CD4-positive, alpha-beta T cell (primary cell): ENCODE data around the gene IL1RN. TPM values are rescaled to one million over a fixed set of nuclear protein-coding genes. Genes with fewer than 3 reads are reported as not detected.

ENCODE experiments used
- ATAC-seq: fragments of 200-7000 bp; cut with Tn5 transposase; one replicate; pipeline ENCODE4 v1.10.0; 2022; ENCODE audit warnings: mild to moderate bottlenecking; ENCODE audit not compliant: poor library complexity
- CTCF ChIA-PET: fragments of 350-600 bp; sonication (Branson Sonifier 250); formaldehyde crosslinking; loops from one replicate; lab custom pipeline; 2021; ENCODE audit warnings: antibody characterized with exemption, inconsistent platforms; lab: Charles Lee
- POLR2A ChIA-PET: fragments of 350-600 bp; sonication (Branson Sonifier 250); formaldehyde crosslinking; loops from one replicate; lab custom pipeline; 2021; ENCODE audit warnings: antibody characterized with exemption, inconsistent platforms; lab: Charles Lee
- DNase-seq, 14 experiments: peaks; one replicate each; pipeline ENCODE4 v3.0.0-alpha.2; 2013 to 2020; ENCODE audit warnings: mixed read lengths in 2 of 14
- H3K27ac ChIP-seq, 2 donors: one replicate each; pipeline versions ENCODE4 v1.5.1 to v1.7.0; 2013; ENCODE audit warnings: low read length in 2 of 2, low read depth in 1 of 2, mild to moderate bottlenecking in 1 of 2
- H3K27me3 ChIP-seq, 2 experiments: 1 replicate in 1 of 2; 2 replicates in 1 of 2; pipeline versions ENCODE4 v1.6.1 to v1.7.0; 2013; ENCODE audit warnings: low read length in 2 of 2, control low read depth in 1 of 2, mild to moderate bottlenecking in 1 of 2, moderate library complexity in 1 of 2; ENCODE audit not compliant: insufficient read depth in 2 of 2, control insufficient read depth in 1 of 2
- H3K36me3 ChIP-seq: one replicate; pipeline ENCODE4 v1.6.1; 2013; ENCODE audit warnings: low read length, control low read depth; ENCODE audit not compliant: insufficient read depth
- H3K4me1 ChIP-seq: one replicate; pipeline ENCODE4 v1.6.1; 2013; ENCODE audit warnings: low read length, control low read depth; ENCODE audit not compliant: insufficient read depth
- H3K4me3 ChIP-seq: one replicate; pipeline ENCODE4 v1.5.1; 2013; ENCODE audit warnings: mild to moderate bottlenecking, low read length, moderate library complexity
- H3K9me3 ChIP-seq, 2 experiments: 1 replicate in 1 of 2; 2 replicates in 1 of 2; pipeline versions ENCODE4 v1.6.1 to v1.7.0; 2013; ENCODE audit warnings: low read length in 2 of 2, mild to moderate bottlenecking in 2 of 2, control low read depth in 1 of 2, moderate library complexity in 1 of 2; ENCODE audit not compliant: control insufficient read depth in 1 of 2, insufficient read depth in 1 of 2
- H3K27ac Mint-ChIP-seq: one replicate; pipeline ENCODE4 v1.8.0; 2020; ENCODE audit warnings: mixed read lengths
- H3K27me3 Mint-ChIP-seq: one replicate; pipeline ENCODE4 v1.8.0; 2021; ENCODE audit warnings: mixed read lengths
- H3K36me3 Mint-ChIP-seq: one replicate; pipeline ENCODE4 v1.8.0; 2021; ENCODE audit warnings: low read depth, mixed read lengths
- H3K4me1 Mint-ChIP-seq: one replicate; pipeline ENCODE4 v1.8.0; 2021; ENCODE audit warnings: low read depth, mixed read lengths
- H3K4me3 Mint-ChIP-seq: one replicate; pipeline ENCODE4 v1.8.0; 2020; ENCODE audit warnings: mild to moderate bottlenecking, mixed read lengths
- H3K9me3 Mint-ChIP-seq: one replicate; pipeline ENCODE4 v1.8.0; 2020; ENCODE audit warnings: mixed read lengths
- intact Hi-C, 2 experiments: fragments of 100-400 bp; cut with DNase I in 1 of 2; cut with micrococcal nuclease in 1 of 2; formaldehyde crosslinking; loops; one replicate each; pipeline versions ENCODE4 v1.15.1 to v1.9.0; 2023 to 2025; cut with DNase I, micrococcal nuclease
- total RNA-seq, 174 experiments: library from RNA in 2 of 174; stranded (reverse) in 2 of 174; gene quantifications; one replicate each; pipeline ENCODE4 v1.2.3 and lab custom pipeline; 2021 to 2026
- TF ChIP-seq, protein P1 (sequence below): fragments of 200-600 bp; IDR thresholded peaks from one replicate; pipeline ENCODE4 v1.8.0; 2022; ENCODE audit warnings: antibody characterized with exemption, mild to moderate bottlenecking

The IL1RN gene
- total RNA-seq, 2 experiments from 2014 or later = 0.31 to 0.58 TPM

DNA sequence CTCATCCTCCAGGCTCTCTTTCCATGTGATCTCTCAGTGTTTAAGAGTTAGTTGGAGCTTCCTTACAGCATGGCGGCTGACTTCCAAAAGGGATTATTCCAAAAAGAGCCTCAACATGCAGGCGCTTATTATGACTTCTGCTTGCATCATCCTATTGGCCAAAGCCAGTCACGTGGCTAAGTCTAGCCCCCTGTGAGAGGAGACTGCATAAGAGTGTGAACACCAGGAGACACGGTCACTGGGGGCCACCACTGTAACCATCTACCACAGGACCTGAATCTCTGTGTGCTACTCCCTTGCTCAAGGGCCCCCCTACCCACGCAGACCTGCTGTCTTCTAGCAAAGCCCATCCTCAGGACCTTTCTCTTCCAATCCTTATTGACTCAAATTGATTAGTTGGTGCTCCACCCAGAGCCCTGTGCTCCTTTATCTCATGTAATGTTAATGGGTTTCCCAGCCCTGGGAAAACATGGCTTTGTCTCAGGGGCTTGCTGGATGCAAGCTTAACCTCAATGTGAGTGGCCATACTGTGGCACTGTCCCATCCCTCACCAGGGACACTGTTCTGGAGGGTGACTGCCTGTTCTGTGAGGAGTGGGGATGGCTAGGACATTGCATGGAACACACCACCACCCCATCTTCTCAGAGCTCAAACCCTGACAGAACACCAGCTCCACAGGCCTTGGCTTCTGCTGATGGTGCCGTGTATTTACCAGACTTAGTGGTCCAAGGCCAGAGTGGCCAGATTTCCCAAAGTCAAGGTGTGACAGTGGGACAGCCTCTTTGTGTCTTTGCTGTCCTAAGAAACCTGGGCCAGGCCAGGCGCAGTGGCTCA is 4.2 kb downstream of the IL1RN start:
- CTCF ChIA-PET = no interaction called here
- Mint-ChIP-seq H3K4me1 (peaks cover 6% of the 10 kb centered on the region), H3K36me3 (no peaks in the 10 kb centered on the region), H3K9me3 (no peaks in the 10 kb centered on the region), H3K4me3 (no peak overlapping the region), H3K27ac (no peak overlapping the region), H3K27me3 (no peaks in the 10 kb centered on the region)
- Histone ChIP-seq H3K36me3 (no peaks in the 10 kb centered on the region), H3K9me3 (no peaks in the 10 kb centered on the region), H3K4me3 (no peak overlapping the region), H3K4me1 (no peaks in the 10 kb centered on the region), H3K27me3 (no peaks in the 10 kb centered on the region), H3K27ac (no peak overlapping the region)
- no peak for DNase-seq
- POLR2A ChIA-PET = no interaction called here
- no peak for ATAC-seq
- intact Hi-C loops = loop anchor here in 1 of 2 experiments (10.0 kb wide), 1 partner anchor 147 kb away; no protein-coding TSS in a partner anchor
- TF ChIP-seq, protein P1, sequence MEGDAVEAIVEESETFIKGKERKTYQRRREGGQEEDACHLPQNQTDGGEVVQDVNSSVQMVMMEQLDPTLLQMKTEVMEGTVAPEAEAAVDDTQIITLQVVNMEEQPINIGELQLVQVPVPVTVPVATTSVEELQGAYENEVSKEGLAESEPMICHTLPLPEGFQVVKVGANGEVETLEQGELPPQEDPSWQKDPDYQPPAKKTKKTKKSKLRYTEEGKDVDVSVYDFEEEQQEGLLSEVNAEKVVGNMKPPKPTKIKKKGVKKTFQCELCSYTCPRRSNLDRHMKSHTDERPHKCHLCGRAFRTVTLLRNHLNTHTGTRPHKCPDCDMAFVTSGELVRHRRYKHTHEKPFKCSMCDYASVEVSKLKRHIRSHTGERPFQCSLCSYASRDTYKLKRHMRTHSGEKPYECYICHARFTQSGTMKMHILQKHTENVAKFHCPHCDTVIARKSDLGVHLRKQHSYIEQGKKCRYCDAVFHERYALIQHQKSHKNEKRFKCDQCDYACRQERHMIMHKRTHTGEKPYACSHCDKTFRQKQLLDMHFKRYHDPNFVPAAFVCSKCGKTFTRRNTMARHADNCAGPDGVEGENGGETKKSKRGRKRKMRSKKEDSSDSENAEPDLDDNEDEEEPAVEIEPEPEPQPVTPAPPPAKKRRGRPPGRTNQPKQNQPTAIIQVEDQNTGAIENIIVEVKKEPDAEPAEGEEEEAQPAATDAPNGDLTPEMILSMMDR = no peak

DNA sequence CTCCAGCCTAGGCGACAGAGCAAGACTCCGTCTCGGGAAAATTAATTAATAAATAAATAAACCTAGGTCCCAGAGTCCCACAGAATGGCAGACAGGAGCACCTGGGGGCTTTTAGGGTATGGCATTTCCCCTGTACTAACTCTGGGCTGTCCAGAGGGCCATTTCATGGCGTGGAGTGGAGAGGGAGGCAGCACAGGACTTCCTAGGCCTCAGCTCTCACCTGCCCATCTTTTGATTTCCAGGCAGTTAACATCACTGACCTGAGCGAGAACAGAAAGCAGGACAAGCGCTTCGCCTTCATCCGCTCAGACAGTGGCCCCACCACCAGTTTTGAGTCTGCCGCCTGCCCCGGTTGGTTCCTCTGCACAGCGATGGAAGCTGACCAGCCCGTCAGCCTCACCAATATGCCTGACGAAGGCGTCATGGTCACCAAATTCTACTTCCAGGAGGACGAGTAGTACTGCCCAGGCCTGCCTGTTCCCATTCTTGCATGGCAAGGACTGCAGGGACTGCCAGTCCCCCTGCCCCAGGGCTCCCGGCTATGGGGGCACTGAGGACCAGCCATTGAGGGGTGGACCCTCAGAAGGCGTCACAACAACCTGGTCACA is 5.1 kb downstream of the IL1RN start:
- intact Hi-C loops = loop anchor here in 1 of 2 experiments (10.0 kb wide), 1 partner anchor 148 kb away; no protein-coding TSS in a partner anchor
- H3K4me1 Mint-ChIP-seq = peaks cover 11% of the 10 kb centered on the region
- no peak overlapping the region for H3K27ac Mint-ChIP-seq
- ATAC-seq (no peak), DNase-seq (no peak)
- TF ChIP-seq, protein P1 = no peak
- Histone ChIP-seq H3K4me3 (no peak overlapping the region), H3K27ac (no peak overlapping the region), H3K36me3 (no peaks in the 10 kb centered on the region), H3K4me1 (no peaks in the 10 kb centered on the region), H3K27me3 (no peaks in the 10 kb centered on the region), H3K9me3 (no peaks in the 10 kb centered on the region)
- H3K9me3 Mint-ChIP-seq = no peaks in the 10 kb centered on the region
- no peak overlapping the region for H3K4me3 Mint-ChIP-seq
- ChIA-PET CTCF (interaction anchor here (2.6 kb wide), 1 partner anchor 257 kb away, joined by 8 read pairs; no protein-coding TSS in a partner anchor), POLR2A (interaction anchor here (1.2 kb wide), 1 partner anchor 66 kb away, joined by 3 read pairs; no protein-coding TSS in a partner anchor)
- H3K27me3 Mint-ChIP-seq = no peaks in the 10 kb centered on the region
- H3K36me3 Mint-ChIP-seq = no peaks in the 10 kb centered on the region

DNA sequence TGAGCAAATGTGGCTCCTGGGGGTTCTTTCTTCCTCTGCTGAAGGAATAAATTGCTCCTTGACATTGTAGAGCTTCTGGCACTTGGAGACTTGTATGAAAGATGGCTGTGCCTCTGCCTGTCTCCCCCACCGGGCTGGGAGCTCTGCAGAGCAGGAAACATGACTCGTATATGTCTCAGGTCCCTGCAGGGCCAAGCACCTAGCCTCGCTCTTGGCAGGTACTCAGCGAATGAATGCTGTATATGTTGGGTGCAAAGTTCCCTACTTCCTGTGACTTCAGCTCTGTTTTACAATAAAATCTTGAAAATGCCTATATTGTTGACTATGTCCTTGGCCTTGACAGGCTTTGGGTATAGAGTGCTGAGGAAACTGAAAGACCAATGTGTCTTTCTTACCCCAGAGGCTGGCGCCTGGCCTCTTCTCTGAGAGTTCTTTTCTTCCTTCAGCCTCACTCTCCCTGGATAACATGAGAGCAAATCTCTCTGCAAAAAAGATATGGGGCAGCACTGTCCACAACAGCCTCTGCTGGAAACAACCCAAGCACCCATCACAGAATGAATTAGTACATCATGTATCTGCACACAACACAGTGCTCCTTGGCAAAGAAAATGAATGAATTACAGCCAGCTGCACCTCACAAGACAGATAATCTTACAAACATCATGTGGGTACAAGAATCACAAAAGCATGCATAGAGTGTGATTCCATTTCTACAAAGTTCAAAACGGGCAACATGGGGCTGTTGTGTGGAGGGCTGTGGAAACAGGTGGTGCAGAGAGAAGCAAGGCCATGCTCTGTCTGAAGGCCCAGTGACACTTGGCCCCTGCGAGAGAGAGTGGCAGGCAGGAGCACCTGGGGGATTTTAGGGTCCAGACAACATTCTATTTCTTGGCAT is 6.6 kb downstream of the IL1RN start:
- Mint-ChIP-seq H3K4me1 (peaks cover 23% of the 10 kb centered on the region), H3K27me3 (no peaks in the 10 kb centered on the region), H3K9me3 (no peaks in the 10 kb centered on the region), H3K27ac (no peak overlapping the region), H3K4me3 (no peak overlapping the region), H3K36me3 (no peaks in the 10 kb centered on the region)
- no peaks in the 10 kb centered on the region for H3K36me3 ChIP-seq
- ChIA-PET POLR2A (interaction anchor here (1.2 kb wide), 1 partner anchor 65 kb away, joined by 3 read pairs; no protein-coding TSS in a partner anchor), CTCF (interaction anchor here (1.3 to 2.6 kb wide), 2 partner anchors 70 to 256 kb away, joined by 3 to 8 read pairs; no protein-coding TSS in a partner anchor)
- H3K4me1 ChIP-seq = peaks cover 7% of the 10 kb centered on the region
- no peak overlapping the region for H3K4me3 ChIP-seq
- H3K27me3 ChIP-seq = no peaks in the 10 kb centered on the region
- intact Hi-C loops = loop anchor here in 1 of 2 experiments (10.0 kb wide), 1 partner anchor 149 kb away; no protein-coding TSS in a partner anchor
- DNase-seq (peak in 1 of 14 experiments; percentile 26), ATAC-seq (no peak)
- H3K27ac ChIP-seq = no peak overlapping the region
- TF ChIP-seq, protein P1 = no peak
- no peaks in the 10 kb centered on the region for H3K9me3 ChIP-seq
